SU-DHL-6 (cell line): ENCODE measurements around the gene LIMCH1.
"Not testable (repeated sequence)": the region's sequence is repeated elsewhere in the genome, so short reads cannot be mapped to it uniquely, and the experiment has no call there.

ENCODE experiments used
- CTCF ChIP-seq: fragments of 200-600 bp; sonication (generic); IDR thresholded peaks from one replicate; pipeline ENCODE4 v1.5.1; 2017; ENCODE audit warnings: antibody characterized with exemption, mild to moderate bottlenecking, low read length, moderate library complexity; ENCODE audit not compliant: insufficient read depth, poor library complexity, severe bottlenecking
- EZH2phosphoT487 ChIP-seq: fragments of 200-600 bp; sonication (generic), shearing (Covaris generic); conservative IDR thresholded peaks from 2 replicates; pipeline ENCODE4 v1.6.1; 2018; ENCODE audit warnings: mild to moderate bottlenecking, antibody characterized with exemption, low read length, moderate library complexity, mixed read lengths

- not testable (repeated sequence) for TF ChIP-seq CTCF, EZH2phosphoT487
Observed at GRCh38 chr4:41651150-41651549, 113.2 kb downstream of the LIMCH1 start.
